Bladder microvascular endothelial cell (primary cell): ENCODE measurements around the gene NOP16. TPM values are rescaled to one million over a fixed set of nuclear protein-coding genes. Genes with fewer than 3 reads are reported as not detected.

Source experiments
- total RNA-seq: library from RNA; depleted of rRNA; stranded (reverse); fragments of >200 nt; gene quantifications from 2 replicates; pipeline ENCODE4 v1.2.3, GENCODE V29; 2014

The NOP16 gene
- 15.9 and 19.8 TPM in 2 replicates for total RNA-seq

GRCh38 chr5:176388444-176389134, at the start of gene NOP16, which contains the start of gene HIGD2A:
TSS of gene NOP16 (minus strand) at chr5:176388598. CDS start at chr5:176388539, 59 bp downstream.
TSS of gene HIGD2A (plus strand) at chr5:176388751. CDS start at chr5:176388820, 69 bp downstream.

GRCh38 chr5:176415952-176416924, 27.8 kb upstream of the NOP16 start, which contains the start of gene CLTB:
TSS of gene CLTB (minus strand) at chr5:176416539. CDS start at chr5:176416363, 176 bp downstream.

GRCh38 chr5:176365351-176366231, 22.8 kb downstream of the NOP16 start, which contains the start of gene ARL10:
TSS of gene ARL10 (plus strand) at chr5:176365487. CDS start at chr5:176365564, 77 bp downstream.

GRCh38 chr5:176361437-176362232, 26.8 kb downstream of the NOP16 start, which contains the start of gene KIAA1191:
TSS of gene KIAA1191 (minus strand) at chr5:176361764. CDS start at chr5:176359508, 2,256 bp downstream.

Other genes starting within 250 kb of the NOP16 start
- 1.5 and 5.0 TPM in 2 replicates for gene SIMC1, start 150.2 kb downstream of the NOP16 start, total RNA-seq
- gene KIAA1191, start 26.8 kb downstream of the NOP16 start, total RNA-seq = 53.3 and 79.9 TPM in 2 replicates
- 5.8 and 19.7 TPM in 2 replicates for gene ARL10, start 23.1 kb downstream of the NOP16 start, total RNA-seq
- 20.6 and 27.6 TPM in 2 replicates for gene HIGD2A, start 153 bp upstream of the NOP16 start, total RNA-seq
- 88.4 and 171 TPM in 2 replicates for gene CLTB, start 27.9 kb upstream of the NOP16 start, total RNA-seq
- gene FAF2, start 59.8 kb upstream of the NOP16 start, total RNA-seq = 24.3 and 66.0 TPM in 2 replicates
- gene RNF44, start 148.8 kb upstream of the NOP16 start, total RNA-seq = 1.6 and 8.5 TPM in 2 replicates
- under 0.01 TPM in 1 of 2 replicates, not detected in the other for gene CDHR2, start 160.7 kb upstream of the NOP16 start, total RNA-seq
- gene GPRIN1, start 221.6 kb upstream of the NOP16 start, total RNA-seq = 2.9 and 6.0 TPM in 2 replicates
- 0.16 and 1.1 TPM in 2 replicates for gene SNCB, start 241.9 kb upstream of the NOP16 start, total RNA-seq
- gene EIF4E1B, start 242.1 kb upstream of the NOP16 start, total RNA-seq = not detected in 2 replicates